Loucy (cell line): ENCODE measurements around the gene CRAT.

Experiments
- CTCF ChIP-seq: fragments of 200-600 bp; sonication (generic); conservative IDR thresholded peaks from 2 replicates; pipeline ENCODE4 v1.5.1; 2014; ENCODE audit warnings: mild to moderate bottlenecking, antibody characterized with exemption, low read length
- EZH2phosphoT487 ChIP-seq: fragments of 200-600 bp; IDR thresholded peaks from 2 replicates; pipeline ENCODE4 v1.6.1; 2018; ENCODE audit warnings: antibody characterized with exemption, mild to moderate bottlenecking, moderate library complexity, borderline replicate concordance

DNA sequence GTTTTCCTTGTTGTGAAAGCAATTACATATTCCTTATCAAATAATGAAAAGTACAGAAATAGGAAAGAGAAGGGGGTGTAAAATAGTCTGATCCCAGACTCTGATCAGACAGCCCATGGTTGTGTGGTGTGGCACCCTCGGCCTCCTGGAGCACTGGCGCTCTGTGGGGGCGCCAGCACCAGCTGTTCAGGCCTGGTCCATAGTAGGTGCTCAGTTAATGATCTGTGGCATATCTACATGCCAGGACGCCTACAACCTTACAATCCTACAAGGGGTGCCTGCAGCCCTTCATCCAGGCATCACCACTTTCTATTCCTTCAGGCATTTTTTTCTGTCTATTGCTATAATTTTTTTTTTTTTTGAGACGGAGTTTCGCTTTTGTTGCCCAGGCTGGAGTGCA lies 57.6 kb downstream of the CRAT start:
- TF ChIP-seq CTCF (no peak), EZH2phosphoT487 (no peak)
